IPS-20b (cell line): ENCODE data around the gene CSF3R.

Experiments
- H3K27ac ChIP-seq: one replicate; pipeline ENCODE4 v1.5.1; 2013; ENCODE audit warnings: low read length
- H3K27me3 ChIP-seq: 2 replicates; pipeline ENCODE4 v1.6.1; 2013; ENCODE audit warnings: mild to moderate bottlenecking, low read length, inconsistent platforms; ENCODE audit not compliant: insufficient read depth
- H3K36me3 ChIP-seq: 2 replicates; pipeline ENCODE4 v1.6.1; 2013; ENCODE audit warnings: low read depth, mild to moderate bottlenecking, inconsistent platforms, low read length, moderate library complexity; ENCODE audit not compliant: insufficient read depth
- H3K4me1 ChIP-seq: 2 replicates; pipeline ENCODE4 v1.6.1; 2013; ENCODE audit warnings: mild to moderate bottlenecking, control low read depth, inconsistent platforms, low read length, moderate library complexity; ENCODE audit not compliant: insufficient read depth
- H3K4me3 ChIP-seq: 2 replicates; pipeline ENCODE4 v1.5.1; 2013; ENCODE audit warnings: mild to moderate bottlenecking, low read length, inconsistent platforms
- H3K9ac ChIP-seq: 2 replicates; pipeline ENCODE4 v1.6.1; 2013; ENCODE audit warnings: low read depth, mild to moderate bottlenecking, inconsistent platforms, low read length, moderate library complexity
- H3K9me3 ChIP-seq: 2 replicates; pipeline ENCODE4 v1.6.1; 2013; ENCODE audit warnings: mild to moderate bottlenecking, low read depth, low read length, inconsistent platforms; ENCODE audit not compliant: insufficient read depth

Gene CSF3R

GRCh38 chr1:36448530-36449056 lies 34.1 kb downstream of the CSF3R start:
- Histone ChIP-seq H3K27me3 (no peaks in the 10 kb centered on the region), H3K4me1 (no peaks in the 10 kb centered on the region), H3K4me3 (no peak overlapping the region), H3K36me3 (no peaks in the 10 kb centered on the region), H3K9ac (no peak overlapping the region), H3K27ac (no peak overlapping the region), H3K9me3 (no peaks in the 10 kb centered on the region)

- H3K36me3 ChIP-seq: no peaks in the 10 kb centered on the region
- H3K9ac ChIP-seq: no peak overlapping the region
- H3K27me3 ChIP-seq: no peaks in the 10 kb centered on the region
- H3K9me3 ChIP-seq: no peaks in the 10 kb centered on the region
- no peak overlapping the region for H3K27ac ChIP-seq
- H3K4me3 ChIP-seq: no peak overlapping the region
- no peaks in the 10 kb centered on the region for H3K4me1 ChIP-seq
These were observed 35.3 kb downstream of the CSF3R start for GRCh38 chr1:36447450-36447849.

GRCh38 chr1:36446746-36447145 lies 36.0 kb downstream of the CSF3R start:
- H3K36me3 ChIP-seq: no peaks in the 10 kb centered on the region
- H3K9me3 ChIP-seq: no peaks in the 10 kb centered on the region

GRCh38 chr1:36446271-36446670 lies 36.4 kb downstream of the CSF3R start:
- no peak overlapping the region for H3K4me3 ChIP-seq

More at GRCh38 chr1:36446746-36447145, 36.0 kb downstream of the CSF3R start:
- Histone ChIP-seq H3K4me3 (no peak overlapping the region), H3K4me1 (no peaks in the 10 kb centered on the region), H3K27me3 (no peaks in the 10 kb centered on the region), H3K27ac (no peak overlapping the region), H3K9ac (no peak overlapping the region)

GRCh38 chr1:36443297-36443696 lies 39.4 kb downstream of the CSF3R start:
- Histone ChIP-seq H3K9me3 (no peaks in the 10 kb centered on the region), H3K36me3 (no peaks in the 10 kb centered on the region), H3K4me3 (no peak overlapping the region), H3K27ac (no peak overlapping the region), H3K27me3 (no peaks in the 10 kb centered on the region), H3K4me1 (peaks cover 3% of the 10 kb centered on the region; the same call in 1 of the 2 replicates), H3K9ac (no peak overlapping the region)

More at GRCh38 chr1:36446271-36446670, 36.4 kb downstream of the CSF3R start:
- Histone ChIP-seq H3K9ac (no peak overlapping the region), H3K36me3 (no peaks in the 10 kb centered on the region), H3K27ac (no peak overlapping the region), H3K9me3 (no peaks in the 10 kb centered on the region), H3K4me1 (no peaks in the 10 kb centered on the region), H3K27me3 (no peaks in the 10 kb centered on the region)

GRCh38 chr1:36442337-36442736 lies 40.4 kb downstream of the CSF3R start:
- H3K9ac ChIP-seq: no peak overlapping the region
- no peaks in the 10 kb centered on the region for H3K36me3 ChIP-seq
- no peak overlapping the region for H3K4me3 ChIP-seq
- no peaks in the 10 kb centered on the region for H3K9me3 ChIP-seq
- H3K4me1 ChIP-seq: peaks cover 3% of the 10 kb centered on the region; the same call in 1 of the 2 replicates
- no peaks in the 10 kb centered on the region for H3K27me3 ChIP-seq
- H3K27ac ChIP-seq: no peak overlapping the region

- no peaks in the 10 kb centered on the region for H3K9me3 ChIP-seq
- no peak overlapping the region for H3K9ac ChIP-seq
- H3K36me3 ChIP-seq: no peaks in the 10 kb centered on the region
- H3K27ac ChIP-seq: no peak overlapping the region
- H3K4me1 ChIP-seq: peaks cover 3% of the 10 kb centered on the region; the same call in 1 of the 2 replicates
- no peak overlapping the region for H3K4me3 ChIP-seq
- H3K27me3 ChIP-seq: no peaks in the 10 kb centered on the region
These were observed 42.1 kb downstream of the CSF3R start for GRCh38 chr1:36440646-36441045.

- Histone ChIP-seq H3K9me3 (no peaks in the 10 kb centered on the region), H3K9ac (no peak overlapping the region), H3K36me3 (no peaks in the 10 kb centered on the region), H3K4me1 (peaks cover 3% of the 10 kb centered on the region; the same call in 1 of the 2 replicates), H3K27ac (no peak overlapping the region), H3K27me3 (no peaks in the 10 kb centered on the region), H3K4me3 (no peak overlapping the region)
These were observed 42.7 kb downstream of the CSF3R start for GRCh38 chr1:36440044-36440443.

GRCh38 chr1:36438715-36439114 lies 44.0 kb downstream of the CSF3R start:
- no peak overlapping the region for H3K27ac ChIP-seq
- no peaks in the 10 kb centered on the region for H3K27me3 ChIP-seq
- no peaks in the 10 kb centered on the region for H3K9me3 ChIP-seq
- H3K4me1 ChIP-seq: peaks cover 3% of the 10 kb centered on the region; the same call in 1 of the 2 replicates
- no peaks in the 10 kb centered on the region for H3K36me3 ChIP-seq
- H3K4me3 ChIP-seq: no peak overlapping the region
- H3K9ac ChIP-seq: no peak overlapping the region

GRCh38 chr1:36436821-36437220 lies 45.9 kb downstream of the CSF3R start:
- Histone ChIP-seq H3K4me1 (peaks cover 3% of the 10 kb centered on the region; the same call in 1 of the 2 replicates), H3K27me3 (no peaks in the 10 kb centered on the region), H3K9me3 (no peaks in the 10 kb centered on the region), H3K36me3 (no peaks in the 10 kb centered on the region), H3K27ac (no peak overlapping the region), H3K4me3 (no peak overlapping the region), H3K9ac (no peak overlapping the region)

- Histone ChIP-seq H3K4me3 (no peak overlapping the region), H3K4me1 (no peaks in the 10 kb centered on the region), H3K9ac (no peak overlapping the region), H3K27me3 (no peaks in the 10 kb centered on the region), H3K27ac (no peak overlapping the region), H3K9me3 (no peaks in the 10 kb centered on the region), H3K36me3 (no peaks in the 10 kb centered on the region)
These were observed 49.6 kb downstream of the CSF3R start for GRCh38 chr1:36433102-36433501.

- Histone ChIP-seq H3K9me3 (no peaks in the 10 kb centered on the region), H3K36me3 (no peaks in the 10 kb centered on the region), H3K9ac (no peak overlapping the region), H3K4me1 (no peaks in the 10 kb centered on the region), H3K4me3 (no peak overlapping the region), H3K27ac (no peak overlapping the region), H3K27me3 (no peaks in the 10 kb centered on the region)
These were observed 50.1 kb downstream of the CSF3R start for GRCh38 chr1:36432616-36433015.
